Measurements from ENCODE around the gene UPK2.

Gene UPK2

DNA sequence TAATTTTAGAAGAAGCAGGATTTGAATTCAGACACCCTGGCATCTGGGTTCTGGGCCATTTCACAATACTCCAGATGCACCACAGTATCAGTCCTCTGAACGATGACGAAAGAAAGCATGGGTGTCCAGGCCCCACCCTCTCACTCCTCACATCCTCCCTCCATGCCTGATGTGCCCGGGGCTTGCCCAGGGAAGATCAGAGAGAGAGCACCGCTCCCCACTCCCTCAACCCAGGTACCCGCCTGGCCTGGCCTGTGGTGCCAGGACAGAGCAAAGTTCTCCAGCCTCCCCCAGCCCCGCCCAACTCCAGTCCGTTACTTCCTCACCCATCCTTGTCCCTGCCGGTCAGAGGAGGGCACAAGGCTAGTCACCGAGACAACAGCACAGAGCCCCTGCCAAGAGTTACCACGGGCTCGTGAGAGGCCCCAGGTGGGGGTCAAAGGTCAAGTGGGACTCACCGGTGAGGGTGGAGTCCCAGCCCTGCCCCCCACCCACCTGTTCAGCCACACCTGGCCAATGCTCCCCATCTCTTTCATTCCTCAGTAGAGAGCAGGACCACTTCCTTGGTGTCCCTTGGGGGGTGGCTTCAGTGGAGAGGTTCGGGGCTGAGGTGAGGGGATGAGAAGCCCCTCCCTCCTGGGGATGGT, 38.5 kb upstream of the UPK2 start:
- ATAC-seq (ENCODE audit: insufficient read depth, low read depth) (no peak), DNase-seq (no peak)
- Histone ChIP-seq H3K4me3 (ENCODE audit: low read depth in 1 of 2, low read length in 2 of 2) (no peak overlapping the region), H3K9ac (ENCODE audit: low read depth, low read length) (no peak overlapping the region), H3K27me3 (ENCODE audit: insufficient read depth, low read length, poor library complexity) (no peaks in the 10 kb centered on the region), H3K4me2 (ENCODE audit: insufficient read depth, low read length) (no peak overlapping the region), H3K4me1 (ENCODE audit: insufficient read depth, low read length) (peaks cover 98% of the 10 kb centered on the region), H3K36me3 (ENCODE audit: insufficient read depth, low read length) (peaks cover 8% of the 10 kb centered on the region; the same call in 1 of the 2 replicates), H3K9me3 (ENCODE audit: insufficient read depth, low read length, severe bottlenecking) (no peaks in the 10 kb centered on the region), H2AFZ (ENCODE audit: low read depth, low read length) (no peak overlapping the region), H3K27ac (ENCODE audit: low read length) (peak overlapping the region; percentile 33; the same call in 1 of the 2 replicates), H4K20me1 (ENCODE audit: insufficient read depth, low read length) (peaks cover 16% of the 10 kb centered on the region; the same call in 1 of the 2 replicates), H3K79me2 (ENCODE audit: insufficient read depth, low read length) (peaks cover 82% of the 10 kb centered on the region)
- TF ChIP-seq CTCF (IDR thresholded peaks at IDR 0.05; ENCODE audit: borderline replicate concordance, extremely low read depth, low read length, poor library complexity, severe bottlenecking), result no peak

DNA sequence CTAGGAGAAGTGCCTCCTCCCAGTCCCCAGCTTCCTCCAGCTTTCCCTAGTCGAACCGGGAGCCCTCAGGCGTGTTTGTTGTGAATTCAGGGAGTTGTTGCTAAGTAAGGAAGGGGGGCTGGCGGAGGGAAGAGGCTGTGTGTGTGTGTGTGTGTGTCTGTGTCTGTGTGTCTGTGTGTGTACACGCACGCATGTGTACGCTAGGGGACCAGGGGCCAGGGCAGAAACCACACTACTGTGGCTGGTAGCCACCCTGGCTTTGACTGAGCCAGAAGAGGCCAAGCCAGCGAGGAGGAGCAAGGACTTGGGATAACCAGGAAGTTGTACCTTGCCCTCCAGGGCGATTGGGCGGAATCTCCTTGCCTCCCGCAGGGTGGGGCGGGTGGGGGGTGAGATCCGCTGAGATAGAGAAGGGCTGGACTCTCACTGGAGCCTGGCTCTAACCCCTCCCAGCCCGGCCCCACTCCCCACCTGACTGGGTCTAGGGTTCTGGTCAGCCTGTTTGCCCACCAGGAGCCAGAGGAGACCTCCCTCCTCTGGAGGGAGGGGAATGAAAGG, 37.9 kb upstream of the UPK2 start:
- ATAC-seq (ENCODE audit: insufficient read depth, low read depth), result no peak
- peaks cover 82% of the 10 kb centered on the region for H3K79me2 ChIP-seq (ENCODE audit: insufficient read depth, low read length)

GRCh38 chr11:118918686-118919280, 37.3 kb upstream of the UPK2 start:
- DNase-seq (peak; percentile 67), ATAC-seq (ENCODE audit: insufficient read depth, low read depth) (peak; percentile 22; the same call in 1 of the 3 replicates)
- Histone ChIP-seq H3K36me3 (ENCODE audit: insufficient read depth, low read length) (peaks cover 18% of the 10 kb centered on the region; the same call in 1 of the 2 replicates), H3K4me1 (ENCODE audit: insufficient read depth, low read length) (peaks cover 98% of the 10 kb centered on the region), H2AFZ (ENCODE audit: low read depth, low read length) (no peak overlapping the region), H3K27ac (ENCODE audit: low read length) (peak overlapping the region; percentile 66), H3K9ac (ENCODE audit: low read depth, low read length) (peak overlapping the region; percentile 36), H4K20me1 (ENCODE audit: insufficient read depth, low read length) (peaks cover 21% of the 10 kb centered on the region), H3K27me3 (ENCODE audit: insufficient read depth, low read length, poor library complexity) (no peaks in the 10 kb centered on the region), H3K4me2 (ENCODE audit: insufficient read depth, low read length) (peak overlapping the region; percentile 47), H3K9me3 (ENCODE audit: insufficient read depth, low read length, severe bottlenecking) (no peaks in the 10 kb centered on the region), H3K79me2 (ENCODE audit: insufficient read depth, low read length) (peaks cover 87% of the 10 kb centered on the region), H3K4me3 (ENCODE audit: low read depth in 1 of 2, low read length in 2 of 2) (peak overlapping the region in 1 of 2 experiments; percentile 35; a peak in 1 of 4 replicates)
- TF ChIP-seq EZH2 (IDR thresholded peaks at IDR 0.05; ENCODE audit: borderline replicate concordance, low read depth, low read length, severe bottlenecking), result no peak
- TF ChIP-seq CTCF (IDR thresholded peaks at IDR 0.05; ENCODE audit: borderline replicate concordance, extremely low read depth, low read length, poor library complexity, severe bottlenecking), result no peak

More for the DNA sequence above, 37.9 kb upstream of the UPK2 start:
- TF ChIP-seq EZH2 (IDR thresholded peaks at IDR 0.05; ENCODE audit: borderline replicate concordance, low read depth, low read length, severe bottlenecking), result no peak
- no peak for TF ChIP-seq CTCF (IDR thresholded peaks at IDR 0.05; ENCODE audit: borderline replicate concordance, extremely low read depth, low read length, poor library complexity, severe bottlenecking)
- peaks cover 98% of the 10 kb centered on the region for H3K4me1 ChIP-seq (ENCODE audit: insufficient read depth, low read length)
- H3K27me3 ChIP-seq (ENCODE audit: insufficient read depth, low read length, poor library complexity), result no peaks in the 10 kb centered on the region
- no peak for DNase-seq
- H3K36me3 ChIP-seq (ENCODE audit: insufficient read depth, low read length), result peaks cover 12% of the 10 kb centered on the region; the same call in 1 of the 2 replicates
- H3K4me3 ChIP-seq (ENCODE audit: low read depth in 1 of 2, low read length in 2 of 2), result no peak overlapping the region
- peak overlapping the region; percentile 21; the same call in 1 of the 2 replicates for H3K9ac ChIP-seq (ENCODE audit: low read depth, low read length)
- peaks cover 16% of the 10 kb centered on the region; the same call in 1 of the 2 replicates for H4K20me1 ChIP-seq (ENCODE audit: insufficient read depth, low read length)
- H3K4me2 ChIP-seq (ENCODE audit: insufficient read depth, low read length), result no peak overlapping the region
- no peaks in the 10 kb centered on the region for H3K9me3 ChIP-seq (ENCODE audit: insufficient read depth, low read length, severe bottlenecking)
- H2AFZ ChIP-seq (ENCODE audit: low read depth, low read length), result no peak overlapping the region
- H3K27ac ChIP-seq (ENCODE audit: low read length), result peak overlapping the region; percentile 61
